T-cell (primary cell): Measurements from ENCODE around the gene TMEM107. TPM values are rescaled to one million over a fixed set of nuclear protein-coding genes. Genes with fewer than 3 reads are reported as not detected.

ENCODE experiments used
- ATAC-seq, 4 experiments: fragments of 200-7000 bp in 3 of 4; fragments of 150-1000 bp in 1 of 4; cut with Tn5 transposase; replicated peaks in 1 of 4; 1 replicate in 3 of 4; 2 replicates in 1 of 4; pipeline ENCODE4 v1.10.0; 2021; ENCODE audit warnings: moderate library complexity in 3 of 4, mild to moderate bottlenecking in 2 of 4, moderate number of reproducible peaks in 1 of 4
- CTCF ChIA-PET, 2 donors: fragments of 300-600 bp; sonication (Branson Sonifier 250); formaldehyde crosslinking; loops; one replicate each; lab custom pipeline; 2022; ENCODE audit warnings: antibody characterized with exemption in 2 of 2; lab: Charles Lee
- POLR2A ChIA-PET, 2 donors: fragments of 300-600 bp; sonication (Branson Sonifier 250); formaldehyde crosslinking; loops; one replicate each; lab custom pipeline; 2022; ENCODE audit warnings: antibody characterized with exemption in 2 of 2; lab: Charles Lee
- DNase-seq, 35 experiments: peaks; one replicate each; pipeline versions ENCODE4 v3.0.0 to v3.0.0-alpha.2; 2013 to 2023
- H3K27ac ChIP-seq: one replicate; pipeline ENCODE4 v1.5.1; 2013; ENCODE audit warnings: low read length
- H3K27me3 ChIP-seq, 2 experiments: replicated peaks in 1 of 2; 1 replicate in 1 of 2; 2 replicates in 1 of 2; pipeline versions ENCODE4 v1.6.1 to v1.7.0; 2013; ENCODE audit warnings: low read length in 1 of 2, mixed read lengths in 1 of 2; ENCODE audit not compliant: control insufficient read depth in 2 of 2, insufficient read depth in 2 of 2; ENCODE audit errors: extremely low read depth in 1 of 2
- H3K36me3 ChIP-seq, 2 donors: 1 replicate in 1 of 2; 2 replicates in 1 of 2; pipeline versions ENCODE4 v1.6.1 to v1.7.0; 2013; ENCODE audit warnings: low read length in 1 of 2; ENCODE audit not compliant: control insufficient read depth in 2 of 2, insufficient read depth in 1 of 2; ENCODE audit errors: extremely low read depth in 1 of 2
- H3K4me1 ChIP-seq, 2 experiments: 1 replicate in 1 of 2; 2 replicates in 1 of 2; pipeline versions ENCODE4 v1.6.1 to v1.7.0; 2013; ENCODE audit warnings: low read length in 2 of 2, mixed read lengths in 1 of 2; ENCODE audit not compliant: insufficient read depth in 2 of 2, control insufficient read depth in 1 of 2; ENCODE audit errors: extremely low read depth in 1 of 2
- H3K4me3 ChIP-seq, 2 donors: 1 replicate in 1 of 2; 2 replicates in 1 of 2; pipeline versions ENCODE4 v1.5.1 to v1.7.0; 2013; ENCODE audit warnings: mild to moderate bottlenecking in 2 of 2, low read length in 1 of 2, moderate library complexity in 1 of 2; ENCODE audit not compliant: control insufficient read depth in 1 of 2; ENCODE audit errors: extremely low read depth in 1 of 2
- H3K9me3 ChIP-seq: 2 replicates; pipeline ENCODE4 v1.7.0; 2013
- H3K27ac Mint-ChIP-seq, 2 donors: one replicate each; pipeline ENCODE4 v1.8.0; 2020 to 2021; ENCODE audit warnings: mild to moderate bottlenecking in 2 of 2, mixed read lengths in 2 of 2
- H3K27me3 Mint-ChIP-seq, 2 donors: one replicate each; pipeline ENCODE4 v1.8.0; 2021 to 2022; ENCODE audit warnings: mixed read lengths in 2 of 2
- H3K36me3 Mint-ChIP-seq: one replicate; pipeline ENCODE4 v1.8.0; 2021; ENCODE audit warnings: mixed read lengths
- H3K4me1 Mint-ChIP-seq, 3 donors: one replicate each; pipeline ENCODE4 v1.8.0; 2020 to 2022; ENCODE audit warnings: mixed read lengths in 3 of 3, mild to moderate bottlenecking in 1 of 3
- H3K4me3 Mint-ChIP-seq, 3 donors: one replicate each; pipeline ENCODE4 v1.8.0; 2020 to 2022; ENCODE audit warnings: mild to moderate bottlenecking in 3 of 3, mixed read lengths in 3 of 3, moderate library complexity in 3 of 3
- H3K9me3 Mint-ChIP-seq, 3 donors: one replicate each; pipeline ENCODE4 v1.8.0; 2020 to 2022; ENCODE audit warnings: mixed read lengths in 3 of 3
- WGBS: methylation state at CpG from one replicate; pipeline ENCODE4 v1.1.5; 2013; ENCODE audit warnings: missing lambda C conversion rate; ENCODE audit not compliant: insufficient coverage; 5-methylcytosine and 5-hydroxymethylcytosine counted together
- total RNA-seq, 35 experiments: library from RNA in 6 of 35; stranded (reverse) in 6 of 35; fragments of 120-200 nt in 1 of 35; gene quantifications; one replicate each; pipeline versions ENCODE4 v1.2.1 to v1.2.4 and lab custom pipeline; 2013 to 2026

Gene TMEM107
- total RNA-seq, 5 donors from 2014 or later (not counting 1 experiment from before 2014, with no cell fraction given), result 23.4 to 28.9 (median 25.0) TPM

- H3K4me3 ChIP-seq, result peak overlapping the region; percentile 81 to 95
- no peak for ATAC-seq
- ChIA-PET CTCF (interaction anchor here (0.6 to 0.8 kb wide), 4 partner anchors 13 to 763 kb away, joined by 3 to 4 read pairs (median 4); no protein-coding TSS in a partner anchor), POLR2A (interaction anchor here (0.6 to 1.3 kb wide), 3 partner anchors 10 to 62 kb away, joined by 3 to 4 read pairs (median 4); no protein-coding TSS in a partner anchor)
- Mint-ChIP-seq H3K9me3 (no peaks in the 10 kb centered on the region), H3K27me3 (no peaks in the 10 kb centered on the region), H3K4me3 (peak overlapping the region; percentile 85 to 86 (median 86)), H3K36me3 (peaks cover 25% of the 10 kb centered on the region), H3K27ac (peak overlapping the region; percentile 90 to 94), H3K4me1 (peaks cover 56 to 63% (median 60%) of the 10 kb centered on the region in 3 donors)
- H3K9me3 ChIP-seq, result no peaks in the 10 kb centered on the region
- H3K27ac ChIP-seq, result peak overlapping the region; percentile 99
- WGBS, result 100% methylated on average over 2 of the region's 5 CpGs
- no peaks in the 10 kb centered on the region for H3K27me3 ChIP-seq
- DNase-seq, result peak in 1 of 35 experiments; percentile 12
- peaks cover 26 to 88% of the 10 kb centered on the region in 2 experiments for H3K4me1 ChIP-seq
- peaks cover 9 to 33% of the 10 kb centered on the region in 2 donors for H3K36me3 ChIP-seq
Observed at GRCh38 chr17:8160741-8161221, 15.4 kb downstream of the TMEM107 start.

- Histone ChIP-seq H3K4me3 (no peak overlapping the region), H3K27ac (peak overlapping the region; percentile 99), H3K27me3 (no peaks in the 10 kb centered on the region), H3K9me3 (no peaks in the 10 kb centered on the region), H3K36me3 (peaks cover 9 to 33% of the 10 kb centered on the region in 2 donors), H3K4me1 (peaks cover 32 to 88% of the 10 kb centered on the region in 2 experiments)
- H3K9me3 Mint-ChIP-seq, result no peaks in the 10 kb centered on the region
- H3K36me3 Mint-ChIP-seq, result peaks cover 25% of the 10 kb centered on the region
- peaks cover 59 to 62% (median 61%) of the 10 kb centered on the region in 3 donors for H3K4me1 Mint-ChIP-seq
- DNase-seq, result no peak
- POLR2A ChIA-PET, result interaction anchor here in 1 of 2 donors (0.6 to 1.0 kb wide), 2 partner anchors 9 to 62 kb away, joined by 3 to 4 read pairs; no protein-coding TSS in a partner anchor
- CTCF ChIA-PET, result interaction anchor here (0.6 to 0.8 kb wide), 2 partner anchors 21 to 22 kb away, joined by 4 read pairs; no protein-coding TSS in a partner anchor
- no peaks in the 10 kb centered on the region for H3K27me3 Mint-ChIP-seq
- peak overlapping the region; percentile 92 to 94 for H3K27ac Mint-ChIP-seq
- no peak for ATAC-seq
- peak overlapping the region; percentile 57 to 86 (median 85) for H3K4me3 Mint-ChIP-seq
- WGBS, result 72% methylated on average over 2 of the region's 4 CpGs
Observed at GRCh38 chr17:8160224-8160577, 16.0 kb downstream of the TMEM107 start.

GRCh38 chr17:8159459-8160223 lies 16.5 kb downstream of the TMEM107 start:
- POLR2A ChIA-PET, result interaction anchor here in 1 of 2 donors (1.0 to 1.2 kb wide), 2 partner anchors 18 to 63 kb away, joined by 4 to 8 read pairs; no protein-coding TSS in a partner anchor
- H3K36me3 Mint-ChIP-seq, result peaks cover 25% of the 10 kb centered on the region
- no peak overlapping the region for H3K4me3 ChIP-seq
- ATAC-seq, result no peak
- peak in 1 of 35 experiments; percentile 12 for DNase-seq
- H3K27me3 Mint-ChIP-seq, result no peaks in the 10 kb centered on the region
- peak overlapping the region; percentile 87 to 92 for H3K27ac Mint-ChIP-seq
- peak overlapping the region; percentile 99 for H3K27ac ChIP-seq
- H3K27me3 ChIP-seq, result no peaks in the 10 kb centered on the region
- peaks cover 54 to 61% (median 57%) of the 10 kb centered on the region in 3 donors for H3K4me1 Mint-ChIP-seq
- peaks cover 34 to 88% of the 10 kb centered on the region in 2 experiments for H3K4me1 ChIP-seq
- WGBS, result no CpG with 5 or more reads among the region's 4 CpGs
- CTCF ChIA-PET, result interaction anchor here (0.6 to 2.0 kb wide), 4 partner anchors 14 to 100 kb away, joined by 3 to 10 read pairs (median 6); no protein-coding TSS in a partner anchor
- H3K4me3 Mint-ChIP-seq, result peak overlapping the region; percentile 57 to 85 (median 73)
- peaks cover 9 to 33% of the 10 kb centered on the region in 2 donors for H3K36me3 ChIP-seq
- no peaks in the 10 kb centered on the region for H3K9me3 ChIP-seq
- no peaks in the 10 kb centered on the region for H3K9me3 Mint-ChIP-seq

GRCh38 chr17:8159032-8159400 lies 17.2 kb downstream of the TMEM107 start:
- H3K4me3 ChIP-seq, result no peak overlapping the region

GRCh38 chr17:8158267-8159031 lies 17.7 kb downstream of the TMEM107 start:
- WGBS, result 43% methylated on average over 9 of the region's 20 CpGs
- Histone ChIP-seq H3K27ac (peak overlapping the region; percentile 93), H3K36me3 (peaks cover 9 to 33% of the 10 kb centered on the region in 2 donors), H3K27me3 (no peaks in the 10 kb centered on the region), H3K9me3 (no peaks in the 10 kb centered on the region), H3K4me3 (no peak overlapping the region), H3K4me1 (peaks cover 35 to 88% of the 10 kb centered on the region in 2 experiments)
- Mint-ChIP-seq H3K27me3 (no peaks in the 10 kb centered on the region), H3K36me3 (peaks cover 30% of the 10 kb centered on the region), H3K27ac (peak overlapping the region; percentile 87 to 88), H3K4me3 (peak overlapping the region; percentile 14 to 51 (median 26)), H3K4me1 (peaks cover 45 to 60% (median 45%) of the 10 kb centered on the region in 3 donors), H3K9me3 (no peaks in the 10 kb centered on the region)
- POLR2A ChIA-PET, result interaction anchor here in 1 of 2 donors (0.6 to 1.2 kb wide), 2 partner anchors 17 to 30 kb away, joined by 4 to 8 read pairs; no protein-coding TSS in a partner anchor
- CTCF ChIA-PET, result interaction anchor here (0.5 to 2.0 kb wide), 12 partner anchors 15 to 125 kb away, joined by 3 to 10 read pairs (median 5); no protein-coding TSS in a partner anchor
- ATAC-seq (no peak), DNase-seq (peak; percentile 58 to 91 (median 79))

More at GRCh38 chr17:8159032-8159400, 17.2 kb downstream of the TMEM107 start:
- H3K36me3 ChIP-seq, result peaks cover 9 to 33% of the 10 kb centered on the region in 2 donors
- peaks cover 32 to 88% of the 10 kb centered on the region in 2 experiments for H3K4me1 ChIP-seq
- no peaks in the 10 kb centered on the region for H3K9me3 ChIP-seq
- Mint-ChIP-seq H3K4me3 (peak overlapping the region; percentile 14 to 85 (median 26)), H3K9me3 (no peaks in the 10 kb centered on the region), H3K4me1 (peaks cover 47 to 60% (median 50%) of the 10 kb centered on the region in 3 donors), H3K36me3 (peaks cover 26% of the 10 kb centered on the region), H3K27me3 (no peaks in the 10 kb centered on the region), H3K27ac (peak overlapping the region; percentile 87 to 88)
- DNase-seq, result no peak
- H3K27me3 ChIP-seq, result no peaks in the 10 kb centered on the region
- ChIA-PET CTCF (interaction anchor here (0.5 to 2.0 kb wide), 8 partner anchors 14 to 124 kb away, joined by 3 to 10 read pairs (median 6); no protein-coding TSS in a partner anchor), POLR2A (interaction anchor here in 1 of 2 donors (0.6 to 1.2 kb wide), 2 partner anchors 18 to 29 kb away, joined by 4 to 8 read pairs; no protein-coding TSS in a partner anchor)
- no peak for ATAC-seq
- WGBS, result no CpG with 5 or more reads among the region's 3 CpGs
- H3K27ac ChIP-seq, result peak overlapping the region; percentile 99
